Activated CD4-positive, alpha-beta memory T cell treated with anti-CD3 and anti-CD28 coated beads for 36 hours (primary cell): ENCODE results near the gene HIGD2A. TPM values are rescaled to one million over a fixed set of nuclear protein-coding genes. Genes with fewer than 3 reads are reported as not detected.
A peak's percentile ranks its signal among the peaks of the same experiment; 100 is the strongest.

Source experiments
- CTCF ChIA-PET: fragments of 350-600 bp; sonication (Branson Sonifier 250); formaldehyde crosslinking; loops from one replicate; lab custom pipeline; 2021; ENCODE audit warnings: antibody characterized with exemption, inconsistent platforms; lab: Charles Lee
- POLR2A ChIA-PET: fragments of 350-600 bp; sonication (Branson Sonifier 250); formaldehyde crosslinking; loops from one replicate; lab custom pipeline; 2021; ENCODE audit warnings: antibody characterized with exemption; lab: Charles Lee
- DNase-seq: peaks from one replicate; pipeline ENCODE4 v3.0.0-alpha.2; 2020
- H3K27ac Mint-ChIP-seq: one replicate; pipeline ENCODE4 v1.8.0; 2021; ENCODE audit warnings: mixed read lengths
- H3K27me3 Mint-ChIP-seq: one replicate; pipeline ENCODE4 v1.8.0; 2021; ENCODE audit warnings: mixed read lengths
- H3K36me3 Mint-ChIP-seq: one replicate; pipeline ENCODE4 v1.8.0; 2021; ENCODE audit warnings: mixed read lengths
- H3K4me1 Mint-ChIP-seq: one replicate; pipeline ENCODE4 v1.8.0; 2021; ENCODE audit warnings: low read depth, mixed read lengths
- H3K4me3 Mint-ChIP-seq: one replicate; pipeline ENCODE4 v1.8.0; 2021; ENCODE audit warnings: mild to moderate bottlenecking, mixed read lengths
- H3K9me3 Mint-ChIP-seq: one replicate; pipeline ENCODE4 v1.8.0; 2021; ENCODE audit warnings: mixed read lengths
- intact Hi-C: fragments of 100-400 bp; cut with micrococcal nuclease; formaldehyde crosslinking; loops from one replicate; pipeline ENCODE4 v1.15.1; 2023
- total RNA-seq, 2 experiments: library from RNA; stranded (reverse); gene quantifications; one replicate each; pipeline ENCODE4 v1.2.3, GENCODE V29; 2021

HIGD2A gene
- 100 to 1,000 TPM; 112 to 119 TPM for total RNA-seq

- peaks cover 27% of the 10 kb centered on the region for H3K4me1 Mint-ChIP-seq
- ChIA-PET CTCF (interaction anchor here (1.3 kb wide), 1 partner anchor 59 kb away, joined by 3 read pairs; the partner anchor contains the start of gene FAF2), POLR2A (interaction anchor here (0.7 to 1.6 kb wide), 6 partner anchors 9 to 149 kb away, joined by 3 to 7 read pairs (median 4); partner anchors contain the start of genes FAF2 and RNF44)
- peaks cover 44% of the 10 kb centered on the region for H3K36me3 Mint-ChIP-seq
- H3K4me3 Mint-ChIP-seq = peak within 1 kb of the TSS; percentile 99
- peak; percentile 100 for DNase-seq
- no peaks in the 10 kb centered on the region for H3K27me3 Mint-ChIP-seq
- intact Hi-C loops = loop anchor here (1.0 to 10.0 kb wide), 10 partner anchors 23 to 964 kb away; partner anchors contain the start of genes ARL10, CLTB, FAF2 and HRH2
- H3K9me3 Mint-ChIP-seq = no peaks in the 10 kb centered on the region
- H3K27ac Mint-ChIP-seq = peak within 1 kb of the TSS; percentile 98
These were observed at the start of gene HIGD2A, which contains the start of gene NOP16 for GRCh38 chr5:176388444-176389134. HIGD2A (plus strand) TSS chr5:176388751; CDS start chr5:176388820, 69 bp downstream. NOP16 (minus strand) TSS chr5:176388598; CDS start chr5:176388539, 59 bp downstream.

GRCh38 chr5:176339304-176339703 lies 49.2 kb upstream of the HIGD2A start:
- intact Hi-C loops = no loop called here
- Mint-ChIP-seq H3K36me3 (peaks cover 5% of the 10 kb centered on the region), H3K4me1 (no peaks in the 10 kb centered on the region), H3K27me3 (no peaks in the 10 kb centered on the region), H3K27ac (no peak overlapping the region), H3K4me3 (no peak overlapping the region), H3K9me3 (no peaks in the 10 kb centered on the region)
- ChIA-PET CTCF (no interaction called here), POLR2A (no interaction called here)
- DNase-seq = no peak

- no peaks in the 10 kb centered on the region for H3K4me1 Mint-ChIP-seq
- H3K27ac Mint-ChIP-seq = no peak overlapping the region
- DNase-seq = no peak
- CTCF ChIA-PET = no interaction called here
- no peaks in the 10 kb centered on the region for H3K9me3 Mint-ChIP-seq
- H3K36me3 Mint-ChIP-seq = peaks cover 9% of the 10 kb centered on the region
- no peak overlapping the region for H3K4me3 Mint-ChIP-seq
- intact Hi-C loops = no loop called here
- POLR2A ChIA-PET = no interaction called here
- no peaks in the 10 kb centered on the region for H3K27me3 Mint-ChIP-seq
These were observed 47.0 kb upstream of the HIGD2A start for GRCh38 chr5:176341325-176342157.

DNA sequence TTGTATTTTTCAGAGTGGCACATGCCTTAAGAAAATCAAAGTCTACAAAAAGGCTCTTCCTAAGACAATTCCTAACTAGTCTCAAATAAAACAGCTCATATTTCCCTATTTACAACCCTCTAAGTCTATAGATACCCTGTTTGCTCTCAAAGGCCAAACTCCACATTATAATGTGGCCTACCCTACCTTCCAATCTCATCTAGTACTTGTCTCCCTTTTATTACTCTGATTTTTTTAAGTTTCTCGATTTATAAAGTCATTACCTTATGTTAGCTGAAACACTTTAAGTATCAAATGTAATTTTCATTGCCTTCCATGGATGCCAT lies 46.4 kb upstream of the HIGD2A start:
- Mint-ChIP-seq H3K36me3 (peaks cover 6% of the 10 kb centered on the region), H3K27ac (no peak overlapping the region), H3K27me3 (no peaks in the 10 kb centered on the region), H3K4me3 (no peak overlapping the region), H3K4me1 (no peaks in the 10 kb centered on the region), H3K9me3 (no peaks in the 10 kb centered on the region)
- intact Hi-C loops = no loop called here
- no peak for DNase-seq
- CTCF ChIA-PET = no interaction called here
- POLR2A ChIA-PET = no interaction called here

DNA sequence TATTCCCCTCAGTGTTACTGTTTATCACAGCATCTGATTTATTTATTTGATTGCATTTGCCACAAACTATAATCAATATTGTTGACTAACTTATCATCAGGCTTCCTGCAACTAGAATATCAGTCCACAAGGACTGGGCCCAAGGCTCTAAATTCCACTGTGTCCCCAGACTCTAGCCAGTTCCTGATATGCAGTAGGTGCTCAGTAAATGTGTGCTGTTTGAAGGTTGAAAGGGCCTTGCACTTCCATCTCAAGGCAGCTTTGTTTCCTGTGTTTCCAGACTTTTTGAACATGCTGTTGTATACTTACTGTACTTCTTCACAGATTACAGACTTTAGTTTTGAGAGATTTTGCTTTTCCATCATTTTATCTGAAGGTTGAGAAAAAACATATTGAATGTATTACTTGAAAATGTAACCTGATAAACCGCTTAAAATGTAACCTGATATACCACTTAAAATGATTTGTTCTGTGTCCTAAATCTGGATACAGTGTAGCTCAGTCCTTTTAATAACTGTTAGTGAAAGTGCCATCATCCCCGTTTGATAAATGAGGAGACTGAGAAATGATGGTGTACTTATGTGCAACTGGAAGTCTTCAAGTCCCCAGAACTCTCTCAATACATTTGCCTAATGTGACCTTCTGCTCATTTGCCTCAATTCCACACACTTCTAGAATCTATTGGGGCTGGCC lies 45.6 kb upstream of the HIGD2A start:
- DNase-seq = no peak
- POLR2A ChIA-PET = no interaction called here
- Mint-ChIP-seq H3K4me1 (no peaks in the 10 kb centered on the region), H3K4me3 (no peak overlapping the region), H3K36me3 (peaks cover 10% of the 10 kb centered on the region), H3K27ac (no peak overlapping the region), H3K27me3 (no peaks in the 10 kb centered on the region), H3K9me3 (no peaks in the 10 kb centered on the region)
- intact Hi-C loops = no loop called here
- CTCF ChIA-PET = no interaction called here

GRCh38 chr5:176350416-176350815 lies 38.1 kb upstream of the HIGD2A start:
- ChIA-PET POLR2A (no interaction called here), CTCF (no interaction called here)
- peaks cover 8% of the 10 kb centered on the region for H3K4me1 Mint-ChIP-seq
- intact Hi-C loops = no loop called here
- H3K36me3 Mint-ChIP-seq = peaks cover 39% of the 10 kb centered on the region
- DNase-seq = no peak
- H3K27me3 Mint-ChIP-seq = no peaks in the 10 kb centered on the region
- no peak overlapping the region for H3K4me3 Mint-ChIP-seq
- peak overlapping the region; percentile 15 for H3K27ac Mint-ChIP-seq
- no peaks in the 10 kb centered on the region for H3K9me3 Mint-ChIP-seq

DNA sequence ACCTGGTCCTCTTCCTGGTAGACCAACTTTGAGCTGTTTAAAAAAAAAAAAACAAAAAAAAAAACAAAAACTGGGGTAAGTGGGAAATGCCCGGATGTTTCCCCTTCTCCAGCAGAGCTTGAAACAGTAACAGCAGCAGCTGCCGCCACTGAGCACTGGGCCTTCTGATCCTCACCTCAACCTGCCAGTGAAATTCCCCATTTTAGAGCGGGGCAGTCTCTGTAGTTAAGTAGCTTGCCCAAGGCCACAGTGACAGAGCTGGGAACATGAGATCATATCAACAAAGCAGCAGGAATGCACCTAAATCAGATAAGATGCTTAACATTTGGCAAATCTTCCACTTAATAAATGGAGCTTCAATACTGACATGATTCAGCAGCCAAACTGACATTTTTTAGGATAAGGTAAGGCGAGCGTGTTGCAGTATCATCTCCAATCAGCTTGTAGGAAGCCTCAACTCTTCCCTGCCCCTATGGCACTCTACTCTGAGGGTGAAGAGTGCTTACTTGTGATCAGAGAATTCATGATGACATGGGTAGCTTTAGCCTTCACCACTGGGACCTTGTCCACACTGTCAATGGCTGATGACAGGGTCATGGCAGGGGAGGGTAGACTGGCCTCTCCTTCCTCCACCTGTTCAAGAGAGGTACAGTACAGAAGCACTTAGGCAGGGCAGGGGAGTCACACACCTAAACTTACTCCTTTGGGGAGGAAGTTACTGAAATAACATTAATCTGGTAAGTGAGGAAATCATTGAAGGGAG lies 36.3 kb upstream of the HIGD2A start:
- Mint-ChIP-seq H3K4me3 (no peak overlapping the region), H3K27ac (peak overlapping the region; percentile 36), H3K9me3 (no peaks in the 10 kb centered on the region), H3K36me3 (peaks cover 33% of the 10 kb centered on the region), H3K4me1 (peaks cover 13% of the 10 kb centered on the region), H3K27me3 (no peaks in the 10 kb centered on the region)
- ChIA-PET POLR2A (interaction anchor here (0.6 to 0.9 kb wide), 3 partner anchors 9 to 291 kb away, joined by 3 to 5 read pairs (median 3); partner anchors contain the start of gene KIAA1191), CTCF (interaction anchor here (1.6 kb wide), 1 partner anchor 9 kb away, joined by 5 read pairs; the partner anchor contains the start of gene KIAA1191)
- intact Hi-C loops = no loop called here
- no peak for DNase-seq

- POLR2A ChIA-PET = no interaction called here
- no peaks in the 10 kb centered on the region for H3K9me3 Mint-ChIP-seq
- H3K27me3 Mint-ChIP-seq = no peaks in the 10 kb centered on the region
- H3K4me1 Mint-ChIP-seq = peaks cover 20% of the 10 kb centered on the region
- no peak overlapping the region for H3K27ac Mint-ChIP-seq
- no peak for DNase-seq
- peaks cover 33% of the 10 kb centered on the region for H3K36me3 Mint-ChIP-seq
- intact Hi-C loops = no loop called here
- no peak overlapping the region for H3K4me3 Mint-ChIP-seq
- CTCF ChIA-PET = no interaction called here
These were observed 35.0 kb upstream of the HIGD2A start for GRCh38 chr5:176353533-176353932.

DNA sequence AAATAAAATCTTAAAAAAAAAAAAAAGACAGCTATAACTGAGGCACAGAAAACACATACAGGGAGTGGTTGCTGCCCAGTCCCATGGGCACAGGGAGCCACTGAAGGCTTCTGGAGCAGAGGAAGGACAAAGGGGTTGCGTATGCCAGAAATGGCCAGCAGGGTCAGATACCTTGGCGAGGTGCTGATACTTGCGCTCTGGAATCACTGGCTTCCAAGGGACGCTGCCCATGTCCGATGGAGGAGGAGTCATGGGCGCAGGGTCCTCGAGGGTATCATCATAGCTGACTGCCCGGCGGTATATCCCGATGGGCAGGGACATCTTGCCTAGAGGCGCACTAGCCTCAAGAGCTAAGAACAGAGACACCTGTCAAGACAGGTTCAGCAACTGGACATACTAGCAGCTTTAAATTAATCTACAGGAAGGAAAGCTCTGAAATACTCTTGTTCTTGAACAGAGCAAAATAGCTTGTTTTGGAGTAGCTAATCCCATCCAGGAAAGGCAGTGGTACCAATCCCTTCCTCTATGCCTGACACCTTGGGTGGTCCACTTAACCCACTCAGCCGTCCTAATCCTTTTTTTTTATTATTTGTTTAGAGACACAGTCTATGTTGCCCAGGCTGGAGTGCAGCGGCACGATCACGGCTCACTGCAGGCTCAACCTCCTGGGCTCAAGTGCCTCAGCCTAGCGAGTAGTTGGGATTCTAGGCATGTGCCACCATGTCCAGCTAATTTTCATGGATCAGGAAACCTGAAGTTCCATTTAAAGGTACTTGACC lies 33.0 kb upstream of the HIGD2A start:
- no peaks in the 10 kb centered on the region for H3K9me3 Mint-ChIP-seq
- ChIA-PET POLR2A (no interaction called here), CTCF (no interaction called here)
- H3K4me1 Mint-ChIP-seq = peaks cover 26% of the 10 kb centered on the region
- H3K27me3 Mint-ChIP-seq = no peaks in the 10 kb centered on the region
- no peak overlapping the region for H3K4me3 Mint-ChIP-seq
- DNase-seq = no peak
- intact Hi-C loops = no loop called here
- no peak overlapping the region for H3K27ac Mint-ChIP-seq
- H3K36me3 Mint-ChIP-seq = peaks cover 25% of the 10 kb centered on the region

DNA sequence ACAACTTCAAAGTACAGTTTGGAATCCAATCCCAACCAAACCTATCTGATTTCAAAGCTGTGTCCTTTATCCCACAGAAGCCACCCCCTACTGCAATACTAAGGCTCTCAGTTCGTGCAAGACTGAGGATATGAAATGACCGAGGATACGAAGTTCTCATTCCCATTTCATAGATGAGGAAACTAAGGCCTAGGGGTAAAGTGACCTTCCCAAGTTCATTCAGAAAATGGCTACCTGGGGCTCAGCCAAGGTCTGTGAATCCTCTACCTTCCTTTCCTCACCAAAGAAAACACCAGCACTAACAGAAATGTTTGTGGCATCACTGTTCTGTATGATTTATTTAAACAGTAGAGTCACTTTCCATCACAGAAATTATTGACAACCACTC lies 32.4 kb upstream of the HIGD2A start:
- Mint-ChIP-seq H3K4me1 (peaks cover 26% of the 10 kb centered on the region), H3K9me3 (no peaks in the 10 kb centered on the region), H3K27ac (no peak overlapping the region), H3K4me3 (no peak overlapping the region), H3K27me3 (no peaks in the 10 kb centered on the region), H3K36me3 (peaks cover 25% of the 10 kb centered on the region)
- ChIA-PET CTCF (no interaction called here), POLR2A (no interaction called here)
- intact Hi-C loops = no loop called here
- DNase-seq = no peak

DNA sequence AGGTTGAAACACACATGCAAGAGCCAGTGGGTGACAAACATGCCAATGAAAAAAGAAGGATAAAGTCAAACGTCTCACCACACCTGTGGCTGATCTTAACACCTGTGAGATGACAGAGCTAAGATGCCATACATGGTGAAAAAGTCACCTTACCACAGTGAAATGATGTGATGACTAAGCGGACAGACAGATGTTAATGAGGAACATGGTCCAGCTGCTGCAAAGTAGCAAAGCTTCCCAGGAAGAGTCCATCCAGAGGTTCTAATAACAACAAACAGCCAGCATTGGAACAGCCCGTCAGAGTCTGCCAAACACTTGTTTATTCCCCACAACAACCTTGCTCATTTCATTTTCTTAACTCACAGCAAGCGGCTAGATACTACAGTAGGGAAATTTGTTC lies 28.9 kb upstream of the HIGD2A start:
- CTCF ChIA-PET = interaction anchor here (2.5 kb wide), 1 partner anchor 124 kb away, joined by 10 read pairs; no protein-coding TSS in a partner anchor
- H3K27ac Mint-ChIP-seq = peak overlapping the region; percentile 8
- POLR2A ChIA-PET = interaction anchor here (0.7 to 1.1 kb wide), 2 partner anchors 29 to 287 kb away, joined by 3 read pairs; partner anchors contain the start of genes HIGD2A and NOP16
- H3K4me1 Mint-ChIP-seq = peaks cover 37% of the 10 kb centered on the region
- no peaks in the 10 kb centered on the region for H3K27me3 Mint-ChIP-seq
- H3K4me3 Mint-ChIP-seq = peak overlapping the region; percentile 67
- H3K9me3 Mint-ChIP-seq = no peaks in the 10 kb centered on the region
- H3K36me3 Mint-ChIP-seq = peaks cover 18% of the 10 kb centered on the region
- intact Hi-C loops = loop anchor here (5.0 kb wide), 1 partner anchor 178 kb away; the partner anchor contains the start of gene RNF44
- DNase-seq = no peak
